Stimulated activated CD4-positive, alpha-beta T cell treated with anti-CD3 and anti-CD28 coated beads, Interleukin-4, amount 100 ng/mL, for 48 hours (primary cell): ENCODE measurements around the gene CHCHD6.

ENCODE experiments used
- DNase-seq, 2 donors: peaks; one replicate each; pipeline ENCODE4 v3.0.0-alpha.2; 2020; ENCODE audit warnings: low read depth in 2 of 2

Gene CHCHD6

GRCh38 chr3:126826693-126827092, 122.7 kb downstream of the CHCHD6 start:
- no peak for DNase-seq

- no peak for DNase-seq
Observed at GRCh38 chr3:126827121-126827520, 123.1 kb downstream of the CHCHD6 start.

DNA sequence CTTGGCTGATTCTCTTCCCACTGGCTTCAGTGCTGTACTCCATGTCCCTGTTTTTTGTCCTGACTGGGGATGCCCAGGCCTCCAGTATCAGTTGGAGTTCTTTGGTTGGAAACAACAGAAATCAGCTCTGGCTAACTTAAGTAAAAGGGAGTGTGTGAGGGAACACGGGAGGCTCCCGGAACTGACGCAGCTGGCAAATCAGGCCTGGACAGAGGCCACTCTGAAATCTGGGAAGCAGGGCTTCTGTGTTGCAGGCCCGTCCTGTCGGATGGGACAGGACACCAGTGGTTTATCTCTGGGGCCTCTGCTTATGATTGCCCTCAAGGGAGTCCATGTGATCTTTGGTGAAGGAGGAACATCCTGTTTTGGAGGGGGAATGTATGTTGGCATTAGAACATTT, 124.3 kb downstream of the CHCHD6 start:
- DNase-seq, result no peak

DNA sequence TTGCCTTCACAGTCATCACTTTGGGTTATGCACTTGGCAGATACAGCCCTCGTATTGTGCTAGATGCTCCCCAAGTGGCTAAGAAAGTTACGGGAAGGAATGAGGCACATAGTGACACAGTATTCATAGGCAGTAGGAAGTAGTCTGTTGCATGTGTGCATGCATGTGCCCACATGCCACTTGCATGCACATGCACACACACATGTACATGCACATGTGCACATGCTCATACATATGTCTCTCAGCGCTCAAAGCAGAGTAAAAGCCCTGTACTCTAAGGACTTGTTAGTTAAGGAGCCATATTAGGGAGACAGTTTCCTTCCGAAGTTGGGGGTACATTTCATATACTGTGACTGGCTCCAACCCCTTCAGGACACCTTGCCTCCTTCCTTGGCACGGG, 128.9 kb downstream of the CHCHD6 start:
- no peak for DNase-seq

- no peak for DNase-seq
Observed at GRCh38 chr3:126834596-126835471, 130.8 kb downstream of the CHCHD6 start.

GRCh38 chr3:126835472-126836219, 131.6 kb downstream of the CHCHD6 start:
- DNase-seq, result no peak

DNA sequence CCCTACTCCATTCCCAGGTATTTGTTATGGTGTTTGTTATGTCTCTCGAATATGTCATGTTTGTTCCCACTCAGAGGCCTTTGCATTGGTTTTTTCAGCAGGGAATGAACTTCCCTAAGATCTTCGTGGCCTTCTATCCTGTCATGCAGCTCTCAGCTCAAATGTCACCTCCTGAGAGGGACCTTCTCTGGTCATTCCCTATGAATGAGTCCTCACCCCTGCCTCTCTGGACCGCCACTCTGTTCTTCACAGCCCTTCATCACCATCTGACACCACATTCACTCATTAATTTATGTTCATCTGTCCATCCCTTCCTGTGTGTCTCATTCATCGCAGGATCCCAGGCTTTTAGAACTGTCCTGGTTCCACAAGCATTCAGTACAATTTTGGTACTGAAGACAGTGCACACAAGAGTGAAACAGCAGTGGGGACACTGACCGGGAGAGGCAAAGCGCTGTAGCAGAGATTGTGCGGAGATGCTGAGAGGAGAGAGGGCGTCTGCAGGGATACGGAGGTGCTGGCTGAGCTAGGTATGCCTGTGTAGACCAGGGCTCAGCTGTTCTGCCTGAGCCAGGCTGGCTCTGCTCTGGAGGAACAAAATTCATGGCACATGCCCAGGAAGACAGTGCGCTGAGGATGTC, 132.3 kb downstream of the CHCHD6 start:
- DNase-seq, result no peak

DNA sequence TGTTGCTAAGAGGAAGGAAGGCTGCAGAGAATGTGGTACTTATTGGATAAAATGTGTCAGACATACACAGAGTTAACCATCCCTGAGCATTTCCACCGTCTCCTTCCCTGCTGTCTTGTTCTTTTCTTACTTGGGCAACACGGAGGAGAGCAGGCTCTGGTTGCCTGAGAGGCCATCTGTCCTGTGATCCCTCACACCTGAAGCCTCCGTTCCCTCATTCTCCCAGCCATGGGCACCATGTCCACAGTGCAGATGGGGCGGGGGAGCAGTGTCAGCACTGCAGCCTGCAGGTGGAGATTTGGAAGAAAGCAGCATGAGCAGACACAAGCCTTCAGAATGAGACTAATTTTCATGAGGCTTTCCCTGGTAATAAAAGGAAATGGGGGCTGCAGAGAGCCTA, 133.7 kb downstream of the CHCHD6 start:
- DNase-seq, result no peak

- DNase-seq, result no peak
Observed at GRCh38 chr3:126845920-126846715, 142.1 kb downstream of the CHCHD6 start.

- no peak for DNase-seq
Observed at GRCh38 chr3:126847061-126847460, 143.0 kb downstream of the CHCHD6 start.

- no peak for DNase-seq
Observed at GRCh38 chr3:126848991-126849390, 145.0 kb downstream of the CHCHD6 start.

GRCh38 chr3:126849768-126850167, 145.7 kb downstream of the CHCHD6 start:
- DNase-seq, result no peak

GRCh38 chr3:126850370-126851085, 146.5 kb downstream of the CHCHD6 start:
- DNase-seq, result no peak

GRCh38 chr3:126851382-126851781, 147.3 kb downstream of the CHCHD6 start:
- no peak for DNase-seq

DNA sequence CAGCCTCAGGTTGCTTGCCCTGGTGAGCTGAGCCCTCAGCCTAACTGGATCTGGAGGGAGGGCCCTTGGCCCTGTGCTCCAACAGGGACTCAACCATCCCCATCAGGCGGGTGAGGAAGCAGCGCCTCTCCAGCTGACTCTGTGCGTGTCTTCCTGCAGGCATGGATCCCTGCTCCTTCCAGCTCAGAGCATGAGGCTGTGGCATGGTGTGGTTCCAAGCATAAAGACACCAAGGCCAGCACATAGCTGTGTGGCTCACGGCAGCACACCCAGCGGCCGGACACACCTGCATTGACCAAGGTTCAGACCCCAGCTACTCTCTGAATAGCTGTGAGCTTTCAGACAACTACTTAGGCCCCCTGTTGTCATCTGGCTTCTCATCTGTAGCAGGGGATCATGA, 147.9 kb downstream of the CHCHD6 start:
- no peak for DNase-seq

DNA sequence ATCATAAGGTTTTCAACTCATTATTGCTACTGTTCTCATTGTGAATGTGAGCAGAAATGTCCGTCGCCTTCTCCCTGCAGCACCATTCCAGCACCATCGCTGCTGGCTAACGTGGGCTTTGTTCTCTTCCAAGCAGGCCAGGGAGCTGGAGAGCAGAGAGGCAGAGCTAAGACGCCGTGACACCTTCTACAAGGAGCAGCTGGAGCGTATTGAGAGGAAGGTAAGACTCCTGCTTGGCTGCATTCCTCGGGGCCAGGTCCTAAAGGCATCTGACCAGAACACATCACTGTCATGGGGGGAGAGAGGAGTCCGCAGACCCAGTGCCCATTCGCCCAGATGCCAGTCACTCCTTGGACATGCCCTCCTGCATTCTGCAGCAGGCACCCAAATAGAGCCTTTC, 148.5 kb downstream of the CHCHD6 start:
- DNase-seq, result no peak

- no peak for DNase-seq
Observed at GRCh38 chr3:126854666-126855065, 150.6 kb downstream of the CHCHD6 start.

DNA sequence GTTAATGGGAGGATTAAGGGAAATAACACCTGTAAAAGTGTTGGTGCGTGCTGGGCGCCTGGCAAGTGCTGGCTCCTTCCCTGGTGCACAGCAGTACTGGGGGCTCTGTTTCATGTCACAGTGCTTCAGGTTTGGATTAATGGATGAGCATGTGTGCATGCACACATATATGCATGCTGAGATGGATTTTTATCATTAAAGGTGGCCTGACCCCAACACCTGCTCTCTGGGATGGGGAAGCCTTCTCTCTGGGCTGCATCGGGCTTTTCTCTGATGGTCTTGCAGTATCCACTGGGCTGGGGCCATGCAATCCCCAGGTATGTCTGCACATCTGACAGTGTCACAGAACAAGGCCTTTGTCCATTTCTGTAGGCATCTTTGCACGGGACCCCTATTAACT, 151.3 kb downstream of the CHCHD6 start:
- no peak for DNase-seq

GRCh38 chr3:126857928-126858327, 153.9 kb downstream of the CHCHD6 start:
- no peak for DNase-seq

DNA sequence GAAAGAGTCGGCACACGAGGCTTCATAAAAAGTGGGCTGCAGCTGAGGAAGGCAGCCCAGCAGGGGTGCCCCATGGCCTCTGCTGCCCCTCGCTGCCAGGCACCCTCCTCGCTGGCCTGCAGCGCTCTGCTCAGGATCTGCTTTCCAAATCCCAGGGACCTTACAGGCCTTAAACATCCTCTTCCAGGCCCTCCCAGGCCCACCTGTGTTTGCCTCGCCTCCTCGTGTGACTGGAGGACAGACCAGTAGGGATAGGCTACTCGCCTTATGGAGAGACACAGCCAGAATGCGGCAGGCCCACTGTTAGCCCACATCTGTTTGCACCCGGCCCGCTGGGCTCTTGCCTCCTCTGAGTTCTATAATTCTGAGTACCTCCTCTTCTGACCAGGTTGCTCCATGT, 154.4 kb downstream of the CHCHD6 start:
- DNase-seq, result no peak

DNA sequence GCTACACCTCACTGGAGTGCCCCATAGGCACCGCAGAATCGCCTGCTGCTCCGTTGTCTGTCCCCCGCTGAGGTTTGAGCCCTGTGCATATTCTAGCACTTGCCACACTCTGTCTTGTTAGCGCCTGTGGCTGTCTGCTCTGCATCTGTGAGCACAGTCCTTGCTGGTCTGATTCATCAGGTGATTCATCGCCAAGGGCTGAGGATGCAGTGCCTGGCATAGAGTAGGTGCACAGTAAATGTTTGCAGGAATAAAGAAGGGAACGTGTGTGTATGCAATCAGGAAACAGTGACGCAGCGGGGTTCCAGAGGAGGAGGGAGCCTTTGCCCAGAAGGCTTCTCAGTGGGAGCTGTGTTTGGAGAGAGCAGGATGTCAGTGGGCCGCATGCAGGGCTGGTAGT, 154.8 kb downstream of the CHCHD6 start:
- no peak for DNase-seq
